GM18519 (cell line): ENCODE measurements around the gene NELL1.

Experiments used
- ATAC-seq: cut with Tn5 transposase; IDR thresholded peaks from one replicate; pipeline ENCODE4 v1.9.1; 2021; ENCODE audit warnings: mild to moderate bottlenecking, moderate library complexity; ENCODE audit not compliant: unreplicated experiment, low FRiP score

NELL1 gene

GRCh38 chr11:20668844-20669819 lies at the start of gene NELL1:
NELL1 (plus strand) TSS chr11:20669586.
- no peak for ATAC-seq

- no peak for ATAC-seq
Measured at GRCh38 chr11:20620988-20621387, 48.4 kb upstream of the NELL1 start.

- no peak for ATAC-seq
Measured at GRCh38 chr11:20621679-20622078, 47.7 kb upstream of the NELL1 start.

GRCh38 chr11:20623252-20623651 lies 46.1 kb upstream of the NELL1 start:
- ATAC-seq, result no peak

GRCh38 chr11:20626279-20626678 lies 43.1 kb upstream of the NELL1 start:
- no peak for ATAC-seq

GRCh38 chr11:20627026-20627425 lies 42.4 kb upstream of the NELL1 start:
- ATAC-seq, result no peak

- ATAC-seq, result no peak
Measured at GRCh38 chr11:20627701-20628100, 41.7 kb upstream of the NELL1 start.

GRCh38 chr11:20631519-20632168 lies 37.7 kb upstream of the NELL1 start:
- no peak for ATAC-seq

GRCh38 chr11:20632169-20632532 lies 37.2 kb upstream of the NELL1 start:
- no peak for ATAC-seq

GRCh38 chr11:20634044-20634443 lies 35.3 kb upstream of the NELL1 start:
- no peak for ATAC-seq

GRCh38 chr11:20634781-20635180 lies 34.6 kb upstream of the NELL1 start:
- ATAC-seq, result no peak

- no peak for ATAC-seq
Measured at GRCh38 chr11:20638074-20638473, 31.3 kb upstream of the NELL1 start.

GRCh38 chr11:20639688-20640087 lies 29.7 kb upstream of the NELL1 start:
- no peak for ATAC-seq

GRCh38 chr11:20640401-20640800 lies 29.0 kb upstream of the NELL1 start:
- no peak for ATAC-seq

- ATAC-seq, result no peak
Measured at GRCh38 chr11:20644360-20644759, 25.0 kb upstream of the NELL1 start.

GRCh38 chr11:20647976-20648565 lies 21.3 kb upstream of the NELL1 start:
- ATAC-seq, result no peak

GRCh38 chr11:20652150-20652806 lies 17.1 kb upstream of the NELL1 start:
- no peak for ATAC-seq

- ATAC-seq, result no peak
Measured at GRCh38 chr11:20654038-20654437, 15.3 kb upstream of the NELL1 start.

- ATAC-seq, result no peak
Measured at GRCh38 chr11:20656901-20657300, 12.5 kb upstream of the NELL1 start.

- ATAC-seq, result no peak
Measured at GRCh38 chr11:20658135-20658534, 11.3 kb upstream of the NELL1 start.

GRCh38 chr11:20661445-20661844 lies 7.9 kb upstream of the NELL1 start:
- ATAC-seq, result no peak
